NK-92 treated with Interleukin-12 subunit alpha and Interleukin-12 subunit beta, amount 100 ng/mL, for 24 hours (cell line): Measurements from ENCODE around the gene MCTP1.
"Not testable (repeated sequence)": the region's sequence is repeated elsewhere in the genome, so short reads cannot be mapped to it uniquely, and the experiment has no call there.

Source experiments
- DNase-seq: peaks from one replicate; lab custom pipeline; 2025; lab: John Stamatoyannopoulos, UW

The MCTP1 gene

DNA sequence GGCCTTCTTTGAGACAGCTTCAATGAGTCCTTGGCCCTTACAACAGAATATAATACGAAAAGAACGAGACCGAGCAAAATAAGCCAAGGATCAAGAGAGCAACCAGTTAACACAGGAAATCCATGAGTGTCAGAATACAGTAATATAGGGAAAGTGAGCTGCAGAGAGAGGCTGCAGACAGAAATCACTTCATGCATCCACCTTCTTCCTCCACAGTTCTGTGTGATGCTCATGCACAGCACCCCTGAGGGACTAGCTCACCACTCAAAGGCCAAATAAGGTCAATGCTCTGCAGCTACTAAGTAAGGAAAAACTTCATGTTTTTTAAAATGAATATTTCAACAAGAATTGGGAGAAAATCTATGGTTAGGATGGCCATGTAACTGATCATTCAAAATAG, 257.1 kb downstream of the MCTP1 start:
- no peak for DNase-seq

DNA sequence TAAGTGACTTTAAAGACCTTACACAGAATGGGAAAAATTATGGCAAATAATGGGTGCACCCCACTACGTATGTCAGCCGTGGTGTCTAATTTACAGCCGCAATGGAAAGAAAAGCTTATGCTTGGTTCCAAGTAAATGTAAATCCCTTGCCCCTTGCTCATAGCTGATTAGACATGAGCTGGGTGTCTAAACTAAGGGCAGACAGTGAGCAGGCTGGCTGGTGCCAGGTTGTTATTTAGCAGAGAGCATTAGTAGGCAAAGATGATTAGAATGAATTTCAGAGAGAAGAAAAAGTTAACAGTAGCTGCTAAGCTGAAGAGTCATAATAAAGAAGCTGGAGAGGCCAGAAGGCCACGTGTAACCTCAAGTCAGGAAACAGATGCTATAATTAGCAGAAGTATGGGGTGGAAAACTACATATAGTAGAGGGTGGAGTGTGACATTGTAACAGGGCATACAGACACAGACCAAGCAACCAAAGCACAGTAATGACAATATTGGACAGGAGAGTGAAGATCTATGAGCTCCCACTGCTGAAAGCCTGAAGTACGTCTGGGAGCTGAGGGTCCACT, 257.7 kb downstream of the MCTP1 start:
- DNase-seq, result no peak

GRCh38 chr5:95026718-95027117, 258.2 kb downstream of the MCTP1 start:
- no peak for DNase-seq

DNA sequence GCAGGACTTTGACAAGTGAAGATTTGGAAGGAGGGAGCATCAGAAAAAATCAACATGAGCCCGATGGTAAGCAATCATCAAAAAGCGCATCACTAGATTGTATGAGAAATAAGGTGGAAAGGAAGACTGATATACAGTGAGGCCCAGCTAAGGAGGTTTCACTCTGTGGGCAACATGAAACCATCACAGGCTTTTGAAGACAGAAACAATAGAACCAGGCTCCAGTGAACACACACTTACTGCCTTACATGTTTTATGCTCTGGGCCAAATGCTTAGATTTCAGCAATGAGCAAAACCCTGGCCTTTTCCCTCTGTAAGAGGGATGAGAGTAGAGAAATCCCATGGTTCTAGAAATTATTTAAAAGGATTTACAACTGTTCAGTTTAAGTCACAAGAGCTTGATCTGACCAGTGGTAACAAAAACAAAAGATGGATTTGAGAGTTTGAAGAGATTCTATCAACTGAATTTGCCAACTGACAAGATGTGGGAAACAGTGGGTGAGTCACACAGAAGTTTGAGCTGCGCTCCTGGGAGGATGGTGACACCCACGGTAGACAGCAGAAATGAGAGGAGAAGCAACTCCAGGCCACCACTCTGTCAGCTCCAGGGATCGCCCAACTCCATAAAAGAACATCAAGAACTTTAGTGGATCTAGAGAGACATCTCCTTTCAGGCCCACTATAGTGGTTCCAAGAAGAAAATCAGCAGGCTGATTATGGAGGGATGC, 261.8 kb downstream of the MCTP1 start:
- no peak for DNase-seq

GRCh38 chr5:95020345-95020744, 264.5 kb downstream of the MCTP1 start:
- no peak for DNase-seq

DNA sequence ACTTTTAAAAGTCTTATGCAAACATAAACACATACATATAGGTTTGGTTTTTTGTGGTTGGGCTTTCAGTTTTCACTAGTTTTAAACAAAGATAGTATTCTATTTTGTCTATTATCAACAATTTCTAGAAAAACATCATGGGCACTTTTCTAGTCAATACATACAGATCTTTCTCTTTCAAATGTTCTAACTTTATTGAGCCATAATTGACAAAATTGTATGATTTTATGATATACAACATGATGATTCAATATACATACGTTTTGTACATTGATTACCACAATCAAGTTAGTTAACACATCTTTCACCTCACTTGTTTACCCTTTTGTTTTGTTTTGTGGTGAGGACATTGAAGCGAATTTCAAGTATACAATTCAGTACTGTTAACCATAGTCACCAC, 265.9 kb downstream of the MCTP1 start:
- no peak for DNase-seq

GRCh38 chr5:95018511-95018910, 266.4 kb downstream of the MCTP1 start:
- no peak for DNase-seq

DNA sequence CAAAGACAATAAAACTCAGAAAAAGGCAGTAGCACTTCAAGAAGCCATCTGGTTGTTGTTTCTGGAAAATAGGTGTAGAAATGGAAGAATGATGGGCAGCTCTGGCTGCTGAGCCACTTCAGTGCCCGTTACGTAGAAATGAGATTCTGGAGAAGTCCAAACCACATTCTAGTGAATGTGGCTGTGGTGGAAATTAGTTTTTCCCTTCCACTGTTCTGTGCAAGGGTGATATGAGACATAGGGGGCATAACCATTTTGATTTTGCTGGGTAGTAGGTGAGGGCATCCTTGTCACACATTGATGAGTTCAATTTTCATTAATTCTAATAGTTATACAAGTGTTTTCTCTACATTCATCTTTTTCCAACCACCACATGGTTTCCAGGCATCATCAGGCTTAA, 275.1 kb downstream of the MCTP1 start:
- DNase-seq, result no peak

DNA sequence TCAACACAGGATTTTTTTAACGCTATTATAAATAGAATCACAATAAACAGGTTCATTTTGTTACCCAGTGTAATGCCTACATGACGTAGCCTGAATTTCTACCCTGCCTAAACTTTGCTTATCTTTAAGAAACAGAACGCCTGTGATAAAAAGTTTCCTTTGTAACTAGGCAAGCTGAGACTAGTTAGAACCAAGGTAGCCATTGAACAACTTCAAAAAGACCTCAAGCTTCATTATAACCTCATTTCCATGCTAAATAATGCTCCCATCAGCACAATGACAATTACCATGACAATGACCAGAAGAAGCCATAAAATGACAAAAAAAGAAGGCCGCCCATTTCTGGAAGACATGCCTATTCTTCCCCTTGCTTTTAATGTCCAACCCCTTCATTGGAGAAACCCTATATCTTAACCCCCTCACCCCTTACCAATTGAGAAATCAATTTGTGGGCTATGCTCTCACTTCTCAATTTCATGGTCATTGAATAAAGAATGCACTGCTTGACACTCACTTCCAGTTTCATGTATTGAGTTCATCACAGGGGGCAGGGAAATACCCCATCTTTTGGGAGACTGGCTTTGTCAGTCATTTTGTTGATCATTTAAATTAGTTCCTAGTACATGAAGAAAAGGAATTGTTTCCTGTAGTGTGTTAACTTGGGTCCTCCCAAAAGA, 276.8 kb downstream of the MCTP1 start:
- DNase-seq, result no peak

DNA sequence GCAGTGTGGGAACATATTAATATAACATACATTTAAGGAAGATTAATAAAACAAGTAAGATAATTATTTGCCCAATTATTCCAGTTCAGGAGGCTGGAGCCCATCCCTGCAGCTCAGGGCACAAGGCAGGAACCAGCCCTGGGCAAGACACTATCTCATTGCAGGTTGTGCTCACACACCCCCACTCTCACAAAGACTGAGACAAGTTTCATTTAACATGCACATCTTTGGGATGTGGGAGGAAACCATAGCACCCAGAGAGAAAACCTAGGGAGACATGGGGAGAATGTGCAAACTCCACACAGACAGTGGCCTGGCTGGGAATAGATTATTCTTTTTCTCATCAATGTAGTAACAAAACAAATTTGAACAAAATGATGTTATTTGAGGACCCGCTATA, 279.1 kb downstream of the MCTP1 start:
- DNase-seq, result no peak

GRCh38 chr5:94998670-94999069, 286.2 kb downstream of the MCTP1 start:
- no peak for DNase-seq

GRCh38 chr5:94994537-94994936, 290.4 kb downstream of the MCTP1 start:
- not testable (repeated sequence) for DNase-seq

- no peak for DNase-seq
Measured at GRCh38 chr5:94993491-94993890, 291.4 kb downstream of the MCTP1 start.

DNA sequence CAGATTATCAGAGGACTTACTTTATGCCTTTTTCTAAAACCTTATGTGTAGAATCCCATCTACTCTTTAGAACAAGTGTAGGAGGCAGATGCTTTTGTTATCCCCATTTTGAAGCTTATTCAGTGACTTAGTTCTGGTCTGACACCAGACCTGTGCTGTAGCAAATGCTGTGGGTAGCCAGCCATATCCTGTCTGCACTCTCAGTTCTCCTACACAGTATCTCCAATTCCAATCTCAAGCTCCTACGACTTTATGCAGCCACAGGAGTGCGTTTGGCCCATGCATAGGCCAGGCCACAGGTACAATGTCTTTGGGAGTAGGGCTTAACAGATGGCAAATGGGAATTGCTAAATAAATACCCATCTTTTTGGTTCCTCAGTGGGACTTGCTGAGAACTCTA, 292.6 kb downstream of the MCTP1 start:
- DNase-seq, result no peak

- DNase-seq, result no peak
Measured at GRCh38 chr5:94983861-94984535, 300.9 kb downstream of the MCTP1 start.

- DNase-seq, result no peak
Measured at GRCh38 chr5:94977437-94977836, 307.5 kb downstream of the MCTP1 start.

DNA sequence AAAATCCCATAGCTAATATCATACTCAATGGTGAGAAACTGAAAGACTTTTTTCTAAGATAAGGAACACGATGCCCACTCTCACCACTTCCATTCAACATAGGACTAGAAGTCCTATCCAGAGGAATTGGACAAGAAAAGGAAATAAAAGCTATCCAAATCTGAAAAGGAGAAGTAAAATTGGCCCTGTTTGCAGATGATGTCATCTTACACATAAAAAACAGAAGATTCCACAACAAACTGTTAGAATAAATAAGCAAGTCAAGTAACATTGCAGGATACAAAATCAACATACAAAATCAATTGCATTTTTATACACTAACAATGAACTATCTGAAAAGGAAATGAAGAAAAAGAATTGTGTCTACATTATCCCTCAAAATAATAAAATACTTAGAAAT, 308.0 kb downstream of the MCTP1 start:
- no peak for DNase-seq

- DNase-seq, result no peak
Measured at GRCh38 chr5:94972268-94972667, 312.6 kb downstream of the MCTP1 start.

DNA sequence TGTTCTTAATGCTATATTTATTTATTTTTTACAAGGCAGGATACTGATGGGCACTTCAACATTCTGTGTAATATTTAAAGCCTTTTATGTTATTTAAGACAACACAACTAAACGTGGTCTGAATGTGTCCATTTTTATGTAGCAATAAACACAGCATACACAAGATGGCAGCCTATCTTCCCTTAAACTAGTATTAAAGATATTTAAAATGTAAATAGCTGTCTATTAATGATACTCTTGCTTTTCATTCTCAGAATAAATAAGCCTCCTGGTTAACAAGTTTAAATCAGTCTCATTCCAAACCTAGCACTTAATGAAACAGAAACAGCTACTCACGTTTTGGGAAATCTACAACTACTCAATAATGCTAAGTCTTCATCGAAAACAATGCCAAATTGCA, 315.7 kb downstream of the MCTP1 start:
- DNase-seq, result no peak

DNA sequence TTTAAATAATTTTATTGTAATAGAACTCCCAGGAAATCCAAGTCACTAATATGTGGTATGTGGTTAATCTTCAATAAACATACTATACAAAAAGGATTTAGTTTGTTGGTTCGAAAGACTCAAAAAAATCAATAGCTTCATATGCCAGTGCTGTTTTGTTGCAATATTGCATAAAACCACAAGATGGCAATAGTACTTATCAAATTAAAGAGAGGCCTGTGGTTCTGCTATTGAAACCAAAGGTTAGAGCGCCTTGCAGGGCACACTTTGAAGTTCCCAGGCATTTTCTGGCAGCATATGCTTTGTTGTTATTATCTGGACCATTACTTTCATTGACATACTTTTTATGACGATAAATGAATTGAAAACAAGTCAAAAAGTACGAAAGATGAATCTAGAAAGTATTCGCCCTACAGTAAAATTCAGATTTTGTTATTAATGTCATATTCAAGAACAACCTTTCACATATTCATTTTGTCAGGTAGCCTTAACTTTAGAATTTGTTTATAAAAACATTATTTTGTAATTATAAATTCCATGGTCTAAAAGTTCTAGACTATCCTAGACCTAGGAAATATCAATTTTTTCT, 316.3 kb downstream of the MCTP1 start:
- no peak for DNase-seq

GRCh38 chr5:94967525-94967924, 317.4 kb downstream of the MCTP1 start:
- DNase-seq, result no peak

- not testable (repeated sequence) for DNase-seq
Measured at GRCh38 chr5:94959279-94959678, 325.6 kb downstream of the MCTP1 start.

DNA sequence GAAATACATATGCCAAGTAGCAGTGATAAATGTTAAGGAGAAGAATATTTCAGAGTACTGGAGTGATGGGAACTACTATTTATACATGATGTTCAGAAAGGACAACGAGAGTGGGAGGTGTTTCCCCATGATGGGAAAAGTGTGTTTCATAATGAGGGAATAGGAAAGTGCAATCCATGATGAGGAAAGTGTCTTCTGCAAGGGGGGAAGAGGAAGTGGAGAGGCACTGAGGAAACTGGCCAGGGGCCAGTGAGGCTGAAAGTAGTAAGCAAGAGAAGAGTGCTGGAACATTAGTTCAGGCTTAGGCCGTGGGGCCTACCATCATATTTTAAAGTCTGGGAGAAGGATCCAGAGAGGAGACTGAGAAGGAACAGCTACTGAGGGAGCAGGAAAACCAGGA, 339.2 kb downstream of the MCTP1 start:
- no peak for DNase-seq
